Measurements from ENCODE around the gene SHKBP1. TPM values are rescaled to one million over a fixed set of nuclear protein-coding genes. Genes with fewer than 3 reads are reported as not detected.
A peak's percentile ranks its signal among the peaks of the same experiment; 100 is the strongest.

Gene SHKBP1
- polyA plus RNA-seq (2011; rRNA removed), result 35.5 and 59.0 TPM in 2 replicates
- polyA minus RNA-seq (2011; rRNA and poly(A)+ RNA removed), result 46.6 and 74.8 TPM in 2 replicates

- no peak for TF ChIP-seq CTCF (IDR thresholded peaks at IDR 0.05; ENCODE audit: insufficient read depth, low read depth, low read length)
- ChIA-PET CTCF (no interaction called here), POLR2A (no interaction called here)
- peaks cover 6% of the 10 kb centered on the region for H3K36me3 ChIP-seq (ENCODE audit: control insufficient read depth, insufficient read depth, low read length)
- no peaks in the 10 kb centered on the region for H3K27me3 ChIP-seq (ENCODE audit: control insufficient read depth, insufficient read depth, low read length)
- H3K4me3 ChIP-seq (ENCODE audit: low read depth, low read length), result peak within 1 kb of the TSS; percentile 94
- DNase-seq (ENCODE audit: low read depth), result peak; percentile 62
Observed at GRCh38 chr19:40576585-40577451, at the start of gene SHKBP1. SHKBP1 (plus strand) TSS chr19:40576873; CDS start chr19:40576900, 27 bp downstream.

- Histone ChIP-seq H3K4me3 (ENCODE audit: low read depth, low read length) (no peak overlapping the region), H3K36me3 (ENCODE audit: control insufficient read depth, insufficient read depth, low read length) (no peaks in the 10 kb centered on the region), H3K27me3 (ENCODE audit: control insufficient read depth, insufficient read depth, low read length) (peaks cover 4% of the 10 kb centered on the region)
- TF ChIP-seq CTCF (IDR thresholded peaks at IDR 0.05; ENCODE audit: insufficient read depth, low read depth, low read length), result no peak
- CTCF ChIA-PET, result interaction anchor here (3.7 kb wide), 1 partner anchor 13 kb away, joined by 19 read pairs; no protein-coding TSS in a partner anchor
- no peak for DNase-seq (ENCODE audit: low read depth)
- POLR2A ChIA-PET, result no interaction called here
Observed at GRCh38 chr19:40528078-40528477, 48.6 kb upstream of the SHKBP1 start.

- Histone ChIP-seq H3K36me3 (ENCODE audit: control insufficient read depth, insufficient read depth, low read length) (no peaks in the 10 kb centered on the region), H3K4me3 (ENCODE audit: low read depth, low read length) (no peak overlapping the region), H3K27me3 (ENCODE audit: control insufficient read depth, insufficient read depth, low read length) (peaks cover 4% of the 10 kb centered on the region)
- DNase-seq (ENCODE audit: low read depth), result no peak
- ChIA-PET CTCF (interaction anchor here (0.7 to 3.7 kb wide), 6 partner anchors 12 to 105 kb away, joined by 3 to 19 read pairs (median 4); no protein-coding TSS in a partner anchor), POLR2A (no interaction called here)
- TF ChIP-seq CTCF (IDR thresholded peaks at IDR 0.05; ENCODE audit: insufficient read depth, low read depth, low read length), result no peak
Observed at GRCh38 chr19:40528533-40529092, 48.1 kb upstream of the SHKBP1 start.

- peak; percentile 9 for DNase-seq (ENCODE audit: low read depth)
- ChIA-PET CTCF (interaction anchor here (0.5 to 3.7 kb wide), 9 partner anchors 8 to 1102 kb away, joined by 3 to 19 read pairs (median 4); no protein-coding TSS in a partner anchor), POLR2A (no interaction called here)
- Histone ChIP-seq H3K27me3 (ENCODE audit: control insufficient read depth, insufficient read depth, low read length) (peaks cover 4% of the 10 kb centered on the region), H3K36me3 (ENCODE audit: control insufficient read depth, insufficient read depth, low read length) (no peaks in the 10 kb centered on the region), H3K4me3 (ENCODE audit: low read depth, low read length) (peak overlapping the region; percentile 42)
- TF ChIP-seq CTCF (IDR thresholded peaks at IDR 0.05; ENCODE audit: insufficient read depth, low read depth, low read length), result peak; percentile 94
Observed at GRCh38 chr19:40529093-40529954, 47.3 kb upstream of the SHKBP1 start.
